BE2C (cell line): ENCODE measurements around the gene JAZF1.

Experiments used
- DNase-seq: peaks from one replicate; pipeline ENCODE4 v3.0.0-alpha.2; 2020
- H3K27me3 ChIP-seq: fragments of 250-450 bp; sonication (Bioruptor Pico); 2 replicates; pipeline ENCODE4 v1.5.1; 2020; ENCODE audit warnings: mild to moderate bottlenecking
- H3K36me3 ChIP-seq: fragments of 250-450 bp; sonication (Bioruptor Pico); 2 replicates; pipeline ENCODE4 v1.5.1; 2020; ENCODE audit warnings: mild to moderate bottlenecking
- H3K4me1 ChIP-seq: fragments of 250-450 bp; sonication (Bioruptor Pico); 2 replicates; pipeline ENCODE4 v1.5.1; 2020
- H3K4me3 ChIP-seq: 2 replicates; pipeline ENCODE4 v1.5.1; 2011; ENCODE audit warnings: low read depth, low read length
- H3K9me3 ChIP-seq: fragments of 250-450 bp; sonication (Bioruptor Pico); 2 replicates; pipeline ENCODE4 v1.5.1; 2020
- TF ChIP-seq, protein P1 (sequence below): IDR thresholded peaks from 2 replicates; pipeline ENCODE4 v1.5.1; 2012; ENCODE audit warnings: mild to moderate bottlenecking, low read depth, low read length

The JAZF1 gene

DNA sequence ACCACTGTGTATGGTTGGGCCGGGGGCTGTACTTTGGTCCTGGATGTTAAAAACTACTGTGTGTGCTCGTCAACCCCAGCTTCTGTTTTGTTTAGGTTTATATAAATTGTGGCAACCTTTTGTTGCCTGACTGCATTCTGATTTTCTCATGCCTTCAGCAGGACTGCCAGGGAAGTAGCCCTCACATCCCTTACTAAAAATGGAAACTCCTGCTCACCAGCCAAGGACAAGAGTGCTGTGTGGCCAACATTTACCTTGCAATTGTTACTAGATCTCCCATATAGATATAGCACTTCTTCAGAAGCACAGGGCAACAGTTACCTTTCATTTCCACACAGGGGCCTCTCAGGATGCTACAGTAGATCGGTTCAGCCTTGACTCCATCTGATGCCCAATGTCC, 266.2 kb downstream of the JAZF1 start:
- Histone ChIP-seq H3K4me1 (peaks cover 4% of the 10 kb centered on the region; the same call in 1 of the 2 replicates), H3K36me3 (no peaks in the 10 kb centered on the region), H3K9me3 (no peaks in the 10 kb centered on the region), H3K27me3 (no peaks in the 10 kb centered on the region), H3K4me3 (no peak overlapping the region)
- DNase-seq: no peak
- TF ChIP-seq, protein P1, sequence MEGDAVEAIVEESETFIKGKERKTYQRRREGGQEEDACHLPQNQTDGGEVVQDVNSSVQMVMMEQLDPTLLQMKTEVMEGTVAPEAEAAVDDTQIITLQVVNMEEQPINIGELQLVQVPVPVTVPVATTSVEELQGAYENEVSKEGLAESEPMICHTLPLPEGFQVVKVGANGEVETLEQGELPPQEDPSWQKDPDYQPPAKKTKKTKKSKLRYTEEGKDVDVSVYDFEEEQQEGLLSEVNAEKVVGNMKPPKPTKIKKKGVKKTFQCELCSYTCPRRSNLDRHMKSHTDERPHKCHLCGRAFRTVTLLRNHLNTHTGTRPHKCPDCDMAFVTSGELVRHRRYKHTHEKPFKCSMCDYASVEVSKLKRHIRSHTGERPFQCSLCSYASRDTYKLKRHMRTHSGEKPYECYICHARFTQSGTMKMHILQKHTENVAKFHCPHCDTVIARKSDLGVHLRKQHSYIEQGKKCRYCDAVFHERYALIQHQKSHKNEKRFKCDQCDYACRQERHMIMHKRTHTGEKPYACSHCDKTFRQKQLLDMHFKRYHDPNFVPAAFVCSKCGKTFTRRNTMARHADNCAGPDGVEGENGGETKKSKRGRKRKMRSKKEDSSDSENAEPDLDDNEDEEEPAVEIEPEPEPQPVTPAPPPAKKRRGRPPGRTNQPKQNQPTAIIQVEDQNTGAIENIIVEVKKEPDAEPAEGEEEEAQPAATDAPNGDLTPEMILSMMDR: no peak

DNA sequence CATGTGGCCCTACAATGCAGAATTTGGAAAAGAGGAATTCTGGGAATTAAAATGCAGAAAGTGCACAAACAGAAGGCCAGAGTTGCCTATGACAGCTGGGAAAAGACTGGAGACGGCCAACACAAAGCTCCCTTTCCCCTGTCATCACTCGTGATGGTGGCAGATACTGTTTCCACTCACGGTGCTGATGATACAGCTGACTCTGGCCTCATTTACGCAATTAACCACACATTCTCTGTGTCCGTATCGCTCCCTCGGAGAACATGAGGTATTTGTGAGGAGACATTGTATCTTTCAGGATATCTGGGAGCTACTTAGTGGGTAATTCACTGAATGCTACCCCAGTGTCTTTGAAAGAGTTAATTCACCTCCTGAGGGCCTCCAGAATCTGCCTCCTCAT, 267.8 kb downstream of the JAZF1 start:
- Histone ChIP-seq H3K9me3 (no peaks in the 10 kb centered on the region), H3K27me3 (no peaks in the 10 kb centered on the region), H3K36me3 (no peaks in the 10 kb centered on the region), H3K4me1 (peaks cover 4% of the 10 kb centered on the region; the same call in 1 of the 2 replicates), H3K4me3 (no peak overlapping the region)
- TF ChIP-seq, protein P1: no peak
- DNase-seq: no peak

DNA sequence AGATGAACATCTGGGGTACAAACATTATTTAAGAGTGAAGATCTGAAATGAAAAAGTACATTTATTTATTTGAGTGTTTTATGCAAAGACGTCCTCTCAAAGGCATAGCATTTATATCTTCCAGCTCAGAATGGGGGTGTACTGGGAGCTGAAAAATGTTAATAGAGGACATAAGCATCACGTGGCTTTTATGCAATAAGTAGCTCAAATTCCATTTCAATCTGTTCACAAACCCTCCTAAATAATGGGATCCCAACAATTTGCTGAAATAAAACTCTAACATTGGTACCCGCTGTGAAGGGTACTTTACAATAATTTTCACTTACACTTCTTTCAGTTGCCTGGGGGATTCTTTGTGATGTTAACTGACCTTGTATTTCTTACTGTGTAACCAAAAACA, 268.7 kb downstream of the JAZF1 start:
- no peak for DNase-seq
- Histone ChIP-seq H3K36me3 (no peaks in the 10 kb centered on the region), H3K9me3 (no peaks in the 10 kb centered on the region), H3K4me3 (no peak overlapping the region), H3K27me3 (no peaks in the 10 kb centered on the region), H3K4me1 (peaks cover 4% of the 10 kb centered on the region; the same call in 1 of the 2 replicates)
- TF ChIP-seq, protein P1: no peak

DNA sequence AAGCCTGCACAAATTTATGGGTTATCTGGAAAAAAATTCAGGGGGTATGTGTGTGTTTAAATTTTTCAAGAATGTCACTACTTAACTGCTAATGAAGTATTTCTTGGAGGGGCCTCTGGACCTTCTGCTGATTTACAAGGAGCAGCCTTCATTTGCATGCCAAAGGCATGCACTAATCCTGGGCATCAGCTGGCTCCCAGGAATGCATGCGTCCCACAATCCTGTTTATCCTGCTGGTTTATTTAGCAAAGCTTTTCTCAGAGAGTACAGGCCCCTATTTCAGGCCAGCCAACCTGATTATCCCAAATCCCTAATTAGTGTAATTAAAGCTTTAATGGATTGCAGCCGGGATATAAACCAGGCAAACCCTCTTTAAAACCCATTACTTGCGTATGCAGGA, 270.3 kb downstream of the JAZF1 start:
- no peak overlapping the region for H3K4me3 ChIP-seq

DNA sequence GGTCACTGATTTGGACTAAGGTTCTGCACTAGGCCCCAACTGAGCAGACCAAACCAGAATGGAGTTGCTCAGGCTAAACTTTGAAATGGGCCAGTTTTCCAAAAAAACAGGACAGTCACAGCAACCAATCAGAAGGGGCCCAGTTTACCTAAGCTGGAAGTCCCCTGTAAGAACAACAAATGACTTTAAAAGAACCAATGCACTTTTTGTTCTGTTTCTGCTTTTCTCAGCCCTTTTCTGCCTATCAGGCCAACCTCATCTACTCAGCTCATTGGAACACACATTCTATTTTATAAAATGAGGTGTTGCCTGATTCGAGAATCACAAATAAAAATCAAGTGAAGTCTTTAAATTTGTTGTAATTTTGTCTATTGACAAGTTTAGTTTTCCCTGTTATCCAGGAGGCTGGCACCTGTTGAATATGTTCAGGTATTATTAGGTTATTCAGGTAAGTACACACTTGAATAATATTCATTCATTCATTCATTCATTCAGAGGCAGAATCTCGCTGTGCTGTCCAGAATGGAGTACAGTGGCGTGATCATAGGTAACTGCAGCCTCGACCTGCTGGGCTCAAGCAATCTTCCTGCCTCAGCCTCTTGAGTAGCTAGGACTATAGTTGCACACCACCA, 271.9 kb downstream of the JAZF1 start:
- no peak for DNase-seq
- Histone ChIP-seq H3K27me3 (no peaks in the 10 kb centered on the region), H3K36me3 (peaks cover 3% of the 10 kb centered on the region), H3K4me3 (no peak overlapping the region), H3K9me3 (no peaks in the 10 kb centered on the region), H3K4me1 (peaks cover 4% of the 10 kb centered on the region; the same call in 1 of the 2 replicates)
- TF ChIP-seq, protein P1: no peak

More for the DNA sequence above, 270.3 kb downstream of the JAZF1 start:
- Histone ChIP-seq H3K4me1 (peaks cover 4% of the 10 kb centered on the region; the same call in 1 of the 2 replicates), H3K9me3 (no peaks in the 10 kb centered on the region), H3K36me3 (no peaks in the 10 kb centered on the region), H3K27me3 (no peaks in the 10 kb centered on the region)
- DNase-seq: no peak
- TF ChIP-seq, protein P1: no peak

DNA sequence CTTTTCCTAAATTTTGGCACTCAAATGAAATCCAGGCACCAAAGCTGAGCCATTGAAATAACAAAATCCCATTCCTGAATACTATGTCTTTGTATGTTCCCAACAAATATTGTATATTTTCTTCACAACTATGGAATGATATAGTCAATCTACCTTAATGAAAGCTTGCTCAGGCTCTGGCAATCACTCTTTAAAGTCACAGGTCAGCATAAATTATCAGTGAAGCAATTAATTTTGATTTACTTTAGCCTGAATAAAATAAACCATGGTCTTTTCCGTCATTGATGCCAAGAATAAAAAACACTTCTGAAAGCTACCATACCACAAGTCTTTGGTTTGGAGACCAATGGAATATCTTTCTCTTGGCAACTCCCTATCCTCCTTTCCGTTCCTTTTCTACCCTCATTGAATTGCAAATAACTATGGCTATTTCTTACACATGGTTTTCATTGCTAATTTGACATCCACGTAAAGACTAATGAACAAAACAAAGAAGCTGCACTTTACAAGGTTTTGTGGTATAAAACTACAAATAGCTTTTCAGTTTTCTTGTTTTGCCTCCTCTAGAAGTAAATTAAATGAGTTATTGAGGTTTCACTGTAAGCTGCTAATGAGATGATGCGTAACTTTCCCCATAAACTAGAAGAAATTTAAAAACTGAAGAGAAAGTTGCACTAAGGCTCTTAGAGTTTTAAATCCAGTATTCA, 274.1 kb downstream of the JAZF1 start:
- no peak for DNase-seq
- Histone ChIP-seq H3K36me3 (peaks cover 3% of the 10 kb centered on the region), H3K9me3 (no peaks in the 10 kb centered on the region), H3K4me3 (no peak overlapping the region), H3K27me3 (no peaks in the 10 kb centered on the region), H3K4me1 (peaks cover 4% of the 10 kb centered on the region; the same call in 1 of the 2 replicates)
- TF ChIP-seq, protein P1: no peak
